Liver (tissue), 9 donors: ENCODE data around the gene LAYN. TPM values are rescaled to one million over a fixed set of nuclear protein-coding genes. Genes with fewer than 3 reads are reported as not detected.

Source experiments
- DNase-seq: peaks from one replicate; pipeline ENCODE4 v3.0.0-alpha.2; 2017; ENCODE audit warnings: low spot score
- H3K27ac ChIP-seq, 2 donors: one replicate each; pipeline ENCODE4 v1.7.0; 2013; ENCODE audit warnings: inconsistent platforms in 2 of 2, low read length in 2 of 2, control low read depth in 1 of 2, low read depth in 1 of 2, mild to moderate bottlenecking in 1 of 2
- H3K27me3 ChIP-seq, 4 donors: one replicate each; pipeline versions ENCODE4 v1.6.1 to v1.7.0; 2013; ENCODE audit warnings: low read length in 3 of 4, inconsistent platforms in 1 of 4, mild to moderate bottlenecking in 1 of 4, moderate library complexity in 1 of 4; ENCODE audit not compliant: control insufficient read depth in 4 of 4, insufficient read depth in 4 of 4
- H3K36me3 ChIP-seq, 4 donors: one replicate each; pipeline versions ENCODE4 v1.6.1 to v1.7.0; 2013; ENCODE audit warnings: low read length in 3 of 4, mild to moderate bottlenecking in 3 of 4, low read depth in 1 of 4, moderate library complexity in 1 of 4; ENCODE audit not compliant: control insufficient read depth in 4 of 4, insufficient read depth in 3 of 4
- H3K4me1 ChIP-seq, 4 donors: one replicate each; pipeline versions ENCODE4 v1.6.1 to v1.7.0; 2013; ENCODE audit warnings: low read length in 3 of 4, mild to moderate bottlenecking in 3 of 4, moderate library complexity in 1 of 4; ENCODE audit not compliant: control insufficient read depth in 4 of 4, insufficient read depth in 4 of 4
- H3K4me3 ChIP-seq, 3 donors: one replicate each; pipeline versions ENCODE4 v1.6.1 to v1.7.0; 2013; ENCODE audit warnings: low read length in 3 of 3, control low read depth in 1 of 3, low read depth in 1 of 3, mild to moderate bottlenecking in 1 of 3
- H3K9ac ChIP-seq, 2 donors: one replicate each; pipeline ENCODE4 v1.7.0; 2013; ENCODE audit warnings: low read length in 2 of 2, mild to moderate bottlenecking in 2 of 2, moderate library complexity in 2 of 2, control low read depth in 1 of 2, low read depth in 1 of 2
- H3K9me3 ChIP-seq, 4 donors: one replicate each; pipeline versions ENCODE4 v1.6.1 to v1.7.0; 2013; ENCODE audit warnings: low read length in 3 of 4; ENCODE audit not compliant: control insufficient read depth in 4 of 4
- CTCF ChIP-seq: fragments of 150-350 bp; IDR thresholded peaks from 2 replicates; pipeline ENCODE4 v1.5.1; 2017; ENCODE audit warnings: improper control_type of control experiment, low read depth, low read length; ENCODE audit not compliant: missing input control
- EGR1 ChIP-seq, 2 donors: IDR thresholded peaks; 2 replicates each; pipeline ENCODE4 v1.6.1; 2016 to 2018; ENCODE audit warnings: antibody characterized with exemption in 2 of 2, low read depth in 2 of 2
- FOXA1 ChIP-seq: IDR thresholded peaks from 2 replicates; pipeline ENCODE4 v1.6.1; 2016; ENCODE audit warnings: antibody characterized with exemption
- FOXA2 ChIP-seq: IDR thresholded peaks from 2 replicates; pipeline ENCODE4 v1.6.1; 2016; ENCODE audit warnings: antibody characterized with exemption
- GABPA ChIP-seq, 2 donors: IDR thresholded peaks in 1 of 2; conservative IDR thresholded peaks in 1 of 2; 2 replicates each; pipeline ENCODE4 v1.6.1; 2016; ENCODE audit warnings: antibody characterized with exemption in 2 of 2, mild to moderate bottlenecking in 1 of 2, moderate library complexity in 1 of 2
- HNF4A ChIP-seq, 2 donors: conservative IDR thresholded peaks; 2 replicates each; pipeline ENCODE4 v1.6.1; 2016; ENCODE audit warnings: antibody characterized with exemption in 2 of 2, mild to moderate bottlenecking in 2 of 2
- JUND ChIP-seq, 2 donors: IDR thresholded peaks; 2 replicates each; pipeline ENCODE4 v1.6.1; 2016; ENCODE audit warnings: antibody characterized with exemption in 2 of 2
- MAX ChIP-seq: IDR thresholded peaks from 2 replicates; pipeline ENCODE4 v1.6.1; 2016; ENCODE audit warnings: antibody characterized with exemption
- NR2F2 ChIP-seq: IDR thresholded peaks from 2 replicates; pipeline ENCODE4 v1.6.1; 2016; ENCODE audit warnings: antibody characterized with exemption
- REST ChIP-seq: IDR thresholded peaks from 2 replicates; pipeline ENCODE4 v1.6.1; 2016; ENCODE audit warnings: antibody characterized with exemption, mild to moderate bottlenecking
- TAF1 ChIP-seq: conservative IDR thresholded peaks from 2 replicates; pipeline ENCODE4 v1.6.1; 2016; ENCODE audit warnings: antibody characterized with exemption, mild to moderate bottlenecking
- YY1 ChIP-seq: IDR thresholded peaks from 2 replicates; pipeline ENCODE4 v1.6.1; 2016; ENCODE audit warnings: antibody characterized with exemption, mild to moderate bottlenecking
- ZBTB33 ChIP-seq: IDR thresholded peaks from 2 replicates; pipeline ENCODE4 v1.6.1; 2016; ENCODE audit warnings: antibody characterized with exemption
- WGBS: extraction: QIAGEN DNeasy Blood & Tissue Kit; methylation state at CpG from one replicate; pipeline ENCODE4 v1.1.7; 2013; 5-methylcytosine and 5-hydroxymethylcytosine counted together
- polyA plus RNA-seq, 2 donors: library from polyadenylated mRNA; stranded (reverse) in 1 of 2; unstranded in 1 of 2; fragments of 200-250 nt in 1 of 2; fragments of >200 nt in 1 of 2; fragmentation: Nextera tagmentation in 1 of 2; extraction: Ambion mirVana in 1 of 2; gene quantifications; one replicate each; pipeline versions ENCODE4 v1.2.1 to v1.2.3, GENCODE V29; 2013 to 2015
- total RNA-seq, 2 donors: library from RNA; depleted of rRNA; stranded (reverse); fragments of >200 nt; gene quantifications; one replicate each; pipeline ENCODE4 v1.2.3, GENCODE V29; 2014
- donor health status: healthy.
- donor health status: healthy.
- donor health status: healthy.
- donor health status: healthy.
- donor health status: healthy.

LAYN gene
- total and polyA plus RNA-seq, 4 donors, result 0.43 to 0.98 (median 0.88) TPM

- Histone ChIP-seq H3K9ac (no peak overlapping the region), H3K36me3 (no peaks in the 10 kb centered on the region), H3K4me3 (no peak overlapping the region), H3K27ac (no peak overlapping the region), H3K9me3 (no peaks in the 10 kb centered on the region), H3K4me1 (no peaks in the 10 kb centered on the region), H3K27me3 (no peaks in the 10 kb centered on the region)
- DNase-seq, result no peak
- WGBS, result 66% methylated on average over 3 of the region's 3 CpGs
- TF ChIP-seq CTCF (no peak), NR2F2 (no peak), FOXA2 (no peak), HNF4A (conservative IDR thresholded peaks at IDR 0.05) (no peak), MAX (no peak), TAF1 (no peak), REST (no peak), JUND (IDR thresholded peaks at IDR 0.05) (no peak), FOXA1 (no peak), ZBTB33 (no peak)
Observed at GRCh38 chr11:111549869-111550203, 9.3 kb downstream of the LAYN start.

- no peaks in the 10 kb centered on the region for H3K9me3 ChIP-seq
- H3K4me1 ChIP-seq, result no peaks in the 10 kb centered on the region
- no peaks in the 10 kb centered on the region for H3K36me3 ChIP-seq
- DNase-seq, result no peak
- 81% methylated on average over 2 of the region's 2 CpGs for WGBS
- no peak overlapping the region for H3K9ac ChIP-seq
- H3K27me3 ChIP-seq, result no peaks in the 10 kb centered on the region
- TF ChIP-seq GABPA (IDR thresholded peaks at IDR 0.05 in 1 of 2, conservative IDR thresholded peaks at IDR 0.05 in 1 of 2), result no peak
- TF ChIP-seq FOXA2, result no peak
- H3K4me3 ChIP-seq, result no peak overlapping the region
- no peak overlapping the region for H3K27ac ChIP-seq
Observed at GRCh38 chr11:111550258-111550657, 9.7 kb downstream of the LAYN start.

- Histone ChIP-seq H3K9ac (no peak overlapping the region), H3K27me3 (no peaks in the 10 kb centered on the region), H3K27ac (no peak overlapping the region), H3K36me3 (no peaks in the 10 kb centered on the region), H3K9me3 (peaks cover 0 to 2% (median 0%) of the 10 kb centered on the region in 4 donors), H3K4me1 (no peaks in the 10 kb centered on the region), H3K4me3 (no peak overlapping the region)
- no peak for DNase-seq
- TF ChIP-seq EGR1 (IDR thresholded peaks at IDR 0.05; ENCODE audit: low read depth in 2 of 2), result no peak
- TF ChIP-seq MAX, result no peak
- TF ChIP-seq YY1, result no peak
- no peak for TF ChIP-seq JUND (IDR thresholded peaks at IDR 0.05)
- TF ChIP-seq FOXA2, result no peak
- no peak for TF ChIP-seq CTCF
- no peak for TF ChIP-seq HNF4A (conservative IDR thresholded peaks at IDR 0.05)
- TF ChIP-seq NR2F2, result no peak
- no peak for TF ChIP-seq TAF1
- TF ChIP-seq FOXA1, result no peak
Observed at GRCh38 chr11:111554532-111554931, 14.0 kb downstream of the LAYN start.
